GM04504 (cell line): ENCODE measurements around the gene SKP1.

ENCODE experiments used
- DNase-seq: peaks from one replicate; pipeline ENCODE4 v3.0.0-alpha.2; 2012; ENCODE audit warnings: low read depth

Gene SKP1

GRCh38 chr5:134143944-134144941, 32.5 kb downstream of the SKP1 start:
- DNase-seq = no peak

- DNase-seq = no peak
Observed at GRCh38 chr5:134143431-134143830, 33.3 kb downstream of the SKP1 start.

- DNase-seq = no peak
Observed at GRCh38 chr5:134142806-134143205, 33.9 kb downstream of the SKP1 start.

- no peak for DNase-seq
Observed at GRCh38 chr5:134142052-134142451, 34.7 kb downstream of the SKP1 start.

- DNase-seq = no peak
Observed at GRCh38 chr5:134141331-134142050, 35.3 kb downstream of the SKP1 start.

- peak; percentile 55 for DNase-seq
Observed at GRCh38 chr5:134140530-134141201, 36.1 kb downstream of the SKP1 start.

- DNase-seq = no peak
Observed at GRCh38 chr5:134139891-134140469, 36.8 kb downstream of the SKP1 start.

- no peak for DNase-seq
Observed at GRCh38 chr5:134139377-134139851, 37.3 kb downstream of the SKP1 start.

- peak; percentile 52 for DNase-seq
Observed at GRCh38 chr5:134138416-134139376, 38.1 kb downstream of the SKP1 start.

- no peak for DNase-seq
Observed at GRCh38 chr5:134136771-134137170, 40.0 kb downstream of the SKP1 start.

- DNase-seq = no peak
Observed at GRCh38 chr5:134136221-134136631, 40.5 kb downstream of the SKP1 start.

- no peak for DNase-seq
Observed at GRCh38 chr5:134135091-134135655, 41.6 kb downstream of the SKP1 start.

GRCh38 chr5:134133995-134134541, 42.7 kb downstream of the SKP1 start:
- no peak for DNase-seq

- DNase-seq = no peak
Observed at GRCh38 chr5:134133188-134133994, 43.4 kb downstream of the SKP1 start.

- DNase-seq = no peak
Observed at GRCh38 chr5:134132372-134133187, 44.2 kb downstream of the SKP1 start.

- DNase-seq = no peak
Observed at GRCh38 chr5:134131578-134132350, 45.0 kb downstream of the SKP1 start.

GRCh38 chr5:134131165-134131564, 45.6 kb downstream of the SKP1 start:
- no peak for DNase-seq
